H1 (cell line): Measurements from ENCODE around the gene SELENOV. TPM values are rescaled to one million over a fixed set of nuclear protein-coding genes. Genes with fewer than 3 reads are reported as not detected.

Experiments
- CTCF ChIA-PET: fragments of 300-600 bp; sonication (Branson Sonifier 250); formaldehyde crosslinking; loops from one replicate; lab custom pipeline; 2021; ENCODE audit not compliant: partially characterized antibody; lab: Charles Lee
- POLR2A ChIA-PET: fragments of 300-600 bp; sonication (Branson Sonifier 250); formaldehyde crosslinking; loops from one replicate; lab custom pipeline; 2021; ENCODE audit warnings: inconsistent platforms; ENCODE audit not compliant: partially characterized antibody; lab: Charles Lee
- DNase-seq, 2 experiments: peaks; one replicate each; pipeline versions ENCODE4 v3.0.0 to v3.0.0-alpha.2; 2010 to 2022; ENCODE audit warnings: low spot score in 2 of 2, low read depth in 1 of 2, mixed read lengths in 1 of 2
- FAIRE-seq: peaks from 2 replicates; lab custom pipeline; 2011; peaks lifted over from hg19 to GRCh38; lab: Jason Lieb, UNC
- H2AFZ ChIP-seq: 2 replicates; pipeline ENCODE4 v1.8.1; 2012; ENCODE audit warnings: low read length, inconsistent platforms
- H2AK5ac ChIP-seq: 2 replicates; pipeline ENCODE4 v1.6.1; 2013; ENCODE audit warnings: low read depth, low read length
- H2BK120ac ChIP-seq: replicated peaks from 2 replicates; pipeline ENCODE3; 2013; ENCODE audit warnings: low read depth, low read length, inconsistent platforms
- H2BK12ac ChIP-seq: 2 replicates; pipeline ENCODE4 v1.6.1; 2013; ENCODE audit warnings: low read depth, low read length
- H2BK15ac ChIP-seq: 2 replicates; pipeline ENCODE4 v1.6.1; 2013; ENCODE audit warnings: low read length
- H2BK20ac ChIP-seq: 2 replicates; pipeline ENCODE4 v1.6.1; 2013; ENCODE audit warnings: low read length
- H2BK5ac ChIP-seq: 2 replicates; pipeline ENCODE4 v1.6.1; 2013; ENCODE audit warnings: low read depth, low read length
- H3K14ac ChIP-seq: 2 replicates; pipeline ENCODE4 v1.6.1; 2013; ENCODE audit warnings: inconsistent platforms; ENCODE audit not compliant: insufficient read length
- H3K18ac ChIP-seq: 2 replicates; pipeline ENCODE4 v1.6.1; 2013; ENCODE audit warnings: low read length; ENCODE audit errors: extremely low read depth
- H3K23ac ChIP-seq: 2 replicates; pipeline ENCODE4 v1.6.1; 2013; ENCODE audit warnings: inconsistent platforms; ENCODE audit not compliant: insufficient read length
- H3K23me2 ChIP-seq: 2 replicates; pipeline ENCODE4 v1.6.1; 2013; ENCODE audit warnings: low read depth, low read length
- H3K27ac ChIP-seq: 2 replicates; pipeline ENCODE4 v1.6.1; 2011; ENCODE audit warnings: low read depth, low read length, inconsistent platforms
- H3K27me3 ChIP-seq, 4 experiments: replicated peaks in 1 of 4; 1 replicate in 1 of 4; 2 replicates in 3 of 4; pipeline versions ENCODE4 v1.6.1 to v1.8.1; 2011 to 2013; ENCODE audit warnings: low read length in 3 of 4, mild to moderate bottlenecking in 3 of 4, inconsistent platforms in 2 of 4, mixed read lengths in 2 of 4, moderate library complexity in 1 of 4; ENCODE audit not compliant: control insufficient read depth in 3 of 4, insufficient read depth in 3 of 4; ENCODE audit errors: extremely low read depth in 1 of 4
- H3K36me3 ChIP-seq, 4 experiments: 2 replicates each; pipeline versions ENCODE4 v1.6.1 to v1.8.1; 2011 to 2013; ENCODE audit warnings: mild to moderate bottlenecking in 4 of 4, low read length in 3 of 4, moderate library complexity in 2 of 4, control low read depth in 1 of 4, inconsistent platforms in 1 of 4; ENCODE audit not compliant: insufficient read depth in 4 of 4, control insufficient read depth in 2 of 4
- H3K4ac ChIP-seq: replicated peaks from 2 replicates; pipeline ENCODE3; 2013; ENCODE audit warnings: low read length, low read depth, mixed read lengths, inconsistent platforms; ENCODE audit not compliant: insufficient read length
- H3K4me1 ChIP-seq, 4 experiments: replicated peaks in 1 of 4; 1 replicate in 1 of 4; 2 replicates in 3 of 4; pipeline versions ENCODE4 v1.6.1 to v1.8.1; 2011 to 2013; ENCODE audit warnings: low read length in 3 of 4, inconsistent platforms in 2 of 4, mixed read lengths in 1 of 4; ENCODE audit not compliant: insufficient read depth in 4 of 4, control insufficient read depth in 3 of 4
- H3K4me2 ChIP-seq, 2 experiments: 2 replicates each; pipeline versions ENCODE4 v1.6.1 to v1.8.1; 2011 to 2013; ENCODE audit warnings: low read depth in 2 of 2, low read length in 2 of 2, control low read depth in 1 of 2, inconsistent platforms in 1 of 2, mild to moderate bottlenecking in 1 of 2; ENCODE audit not compliant: insufficient read depth in 1 of 2
- H3K4me3 ChIP-seq, 4 experiments: fragments of 200-600, 300-600 bp in 1 of 4; sonication (generic), shearing (Covaris generic), sonication (Bioruptor Twin) in 1 of 4; 2 replicates each; pipeline versions ENCODE4 v1.5.1 to v1.8.1; 2011 to 2016; ENCODE audit warnings: low read length in 4 of 4, low read depth in 3 of 4, control low read depth in 2 of 4, inconsistent platforms in 2 of 4, mild to moderate bottlenecking in 2 of 4, mixed read lengths in 1 of 4, moderate library complexity in 1 of 4; ENCODE audit not compliant: insufficient read depth in 2 of 4; ENCODE audit errors: extremely low read depth in 1 of 4
- H3K56ac ChIP-seq: replicated peaks from 2 replicates; pipeline ENCODE3; 2013; ENCODE audit warnings: low read depth, mild to moderate bottlenecking, mixed read lengths, low read length, inconsistent platforms; ENCODE audit not compliant: insufficient read length
- H3K79me1 ChIP-seq: 2 replicates; pipeline ENCODE4 v1.6.1; 2013; ENCODE audit warnings: low read depth, low read length, control low read depth
- H3K79me2 ChIP-seq, 2 experiments: 2 replicates each; pipeline versions ENCODE4 v1.6.1 to v1.8.1; 2012 to 2013; ENCODE audit warnings: low read length in 2 of 2, mild to moderate bottlenecking in 2 of 2, inconsistent platforms in 1 of 2; ENCODE audit not compliant: insufficient read depth in 2 of 2, control insufficient read depth in 1 of 2
- H3K9ac ChIP-seq, 4 experiments: replicated peaks in 1 of 4; 1 replicate in 1 of 4; 2 replicates in 3 of 4; pipeline versions ENCODE4 v1.6.1 to v1.8.1; 2011 to 2013; ENCODE audit warnings: low read depth in 3 of 4, low read length in 3 of 4, control low read depth in 2 of 4, mild to moderate bottlenecking in 2 of 4, moderate library complexity in 2 of 4, inconsistent platforms in 1 of 4; ENCODE audit errors: extremely low read depth in 1 of 4
- H3K9me3 ChIP-seq, 2 experiments: 2 replicates each; pipeline versions ENCODE4 v1.6.1 to v1.8.1; 2012 to 2013; ENCODE audit warnings: mild to moderate bottlenecking in 2 of 2, moderate library complexity in 2 of 2, control low read depth in 1 of 2, inconsistent platforms in 1 of 2, low read depth in 1 of 2, low read length in 1 of 2, mixed read lengths in 1 of 2; ENCODE audit not compliant: insufficient read depth in 2 of 2
- H4K20me1 ChIP-seq, 2 experiments: replicated peaks in 1 of 2; 2 replicates each; pipeline versions ENCODE3 to v1.8.1; 2011 to 2013; ENCODE audit warnings: inconsistent platforms in 2 of 2, low read length in 2 of 2, mild to moderate bottlenecking in 1 of 2; ENCODE audit not compliant: insufficient read depth in 2 of 2, control insufficient read depth in 1 of 2
- H4K5ac ChIP-seq: 2 replicates; pipeline ENCODE4 v1.6.1; 2013; ENCODE audit warnings: low read length, low read depth, mixed read lengths, inconsistent platforms; ENCODE audit not compliant: insufficient read length
- H4K8ac ChIP-seq: 2 replicates; pipeline ENCODE4 v1.8.0; 2013; ENCODE audit warnings: mild to moderate bottlenecking, moderate library complexity, low read length, inconsistent platforms; ENCODE audit not compliant: insufficient read depth; ENCODE audit errors: extremely low read depth
- H4K91ac ChIP-seq: replicated peaks from 2 replicates; pipeline ENCODE3; 2013; ENCODE audit warnings: low read length, mixed read lengths, inconsistent platforms; ENCODE audit not compliant: insufficient read length
- SIN3A ChIP-seq, 2 experiments: IDR thresholded peaks in 1 of 2; conservative IDR thresholded peaks in 1 of 2; 2 replicates each; pipeline ENCODE4 v1.6.1; 2011 to 2012; ENCODE audit warnings: low read length in 2 of 2, improper control_type of control experiment in 1 of 2, low read depth in 1 of 2, mild to moderate bottlenecking in 1 of 2
- WGBS, 2 experiments: shearing (Covaris generic) in 1 of 2; methylation state at CpG; one replicate each; pipeline versions ENCODE4 v1.1.6 to v1.1.7; 2013 to 2015; ENCODE audit warnings: low lambda C conversion rate in 2 of 2, mixed read lengths in 2 of 2, inconsistent platforms in 1 of 2, low coverage in 1 of 2, missing lambda C conversion rate in 1 of 2; ENCODE audit not compliant: insufficient replicate concordance in 2 of 2, insufficient coverage in 1 of 2, insufficient read length in 1 of 2; ENCODE audit errors: extremely low coverage in 1 of 2, missing lambda C conversion rate in 1 of 2; 5-methylcytosine and 5-hydroxymethylcytosine counted together
- polyA plus RNA-seq, 7 experiments: library from polyadenylated mRNA; depleted of rRNA in 3 of 7; stranded (reverse) in 5 of 7; unstranded in 2 of 7; fragments of >200 nt in 5 of 7; fragments of 200-250 nt in 2 of 7; gene quantifications; 1 replicate in 5 of 7; 2 replicates in 1 of 7; 4 replicates in 1 of 7; pipeline versions ENCODE4 v1.2.1 to v1.2.3, GENCODE V29; 2011 to 2013; ENCODE audit warnings: missing spikeins in 2 of 7, mixed read lengths in 2 of 7
- total RNA-seq: library from RNA; stranded (reverse); fragmentation: NEBNext Ultra II Directional; extraction: Animal tissue kit (Norgen Biotek cat#: 25700); gene quantifications from 2 replicates; pipeline ENCODE4 v1.2.1, GENCODE V29; 2021

The SELENOV gene
- total and polyA plus RNA-seq, 2 of the 8 experiments (the other 6 are each of a cell fraction or from before 2014, with no cell fraction given), result 8.4 to 10.7 TPM

- Histone ChIP-seq H3K9ac (no peak overlapping the region), H3K4me1 (peaks cover 0 to 4% (median 0%) of the 10 kb centered on the region in 4 experiments; a peak in 2 of 7 replicates), H3K56ac (no peak overlapping the region), H4K20me1 (peaks cover 0 to 3% of the 10 kb centered on the region in 2 experiments), H2BK120ac (no peak overlapping the region), H2AK5ac (no peak overlapping the region), H2AFZ (no peak overlapping the region), H3K27me3 (peaks cover 25 to 57% (median 52%) of the 10 kb centered on the region in 4 experiments), H2BK5ac (no peak overlapping the region), H3K36me3 (no peaks in the 10 kb centered on the region), H3K4me2 (no peak overlapping the region; a peak in 1 of 4 replicates), H4K8ac (no peak overlapping the region), H3K4me3 (no peak overlapping the region), H3K14ac (no peak overlapping the region), H3K18ac (no peak overlapping the region), H3K4ac (no peak overlapping the region), H2BK12ac (no peak overlapping the region), H2BK15ac (no peak overlapping the region), H3K23ac (no peak overlapping the region), H3K79me2 (no peaks in the 10 kb centered on the region), H3K27ac (no peak overlapping the region), H2BK20ac (no peak overlapping the region), H3K79me1 (no peaks in the 10 kb centered on the region), H3K9me3 (peaks cover 0 to 6% of the 10 kb centered on the region in 2 experiments; a peak in 1 of 4 replicates), H3K23me2 (peaks cover 7% of the 10 kb centered on the region), H4K5ac (no peak overlapping the region), H4K91ac (no peak overlapping the region)
- POLR2A ChIA-PET, result interaction anchor here (0.6 to 3.4 kb wide), 6 partner anchors 8 to 81 kb away, joined by 3 to 15 read pairs (median 4); partner anchors contain the start of gene DLL3
- CTCF ChIA-PET, result interaction anchor here (0.8 to 1.2 kb wide), 4 partner anchors 10 to 256 kb away, joined by 3 to 5 read pairs (median 4); no protein-coding TSS in a partner anchor
- no peak for DNase-seq
- WGBS, 2 experiments, result 92% methylated on average over 9 of the region's 9 CpGs; no CpG with 5 or more reads in 1 of the 2 experiments
- no peak for FAIRE-seq
- TF ChIP-seq SIN3A (conservative IDR thresholded peaks at IDR 0.05 in 1 of 2, IDR thresholded peaks at IDR 0.05 in 1 of 2; ENCODE audit: low read depth in 1 of 2, low read length in 2 of 2), result no peak
Observed at GRCh38 chr19:39508629-39509028, 6.3 kb upstream of the SELENOV start.
